Measurements from ENCODE around the gene CLVS2.

Gene CLVS2

DNA sequence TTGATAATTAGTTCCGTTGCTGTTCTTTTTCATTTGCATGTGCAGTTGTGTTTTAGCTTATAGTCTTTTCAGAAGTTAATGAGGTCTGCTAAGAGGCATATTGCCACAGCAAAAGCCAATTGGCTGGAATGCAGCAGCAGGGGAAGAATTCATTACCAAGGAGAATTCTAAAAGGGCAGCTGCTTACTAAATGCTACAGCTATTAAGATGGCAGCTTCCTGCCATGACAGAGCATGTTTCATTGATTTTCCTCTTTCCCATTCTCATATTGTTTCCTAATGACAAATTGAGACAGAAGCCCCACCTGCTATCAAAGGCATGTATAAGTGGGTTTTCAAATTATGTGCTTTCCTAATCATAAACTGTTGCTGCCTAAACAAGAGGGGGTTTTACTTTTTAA is 66.6 kb downstream of the CLVS2 start:
- TF ChIP-seq, protein P1, sequence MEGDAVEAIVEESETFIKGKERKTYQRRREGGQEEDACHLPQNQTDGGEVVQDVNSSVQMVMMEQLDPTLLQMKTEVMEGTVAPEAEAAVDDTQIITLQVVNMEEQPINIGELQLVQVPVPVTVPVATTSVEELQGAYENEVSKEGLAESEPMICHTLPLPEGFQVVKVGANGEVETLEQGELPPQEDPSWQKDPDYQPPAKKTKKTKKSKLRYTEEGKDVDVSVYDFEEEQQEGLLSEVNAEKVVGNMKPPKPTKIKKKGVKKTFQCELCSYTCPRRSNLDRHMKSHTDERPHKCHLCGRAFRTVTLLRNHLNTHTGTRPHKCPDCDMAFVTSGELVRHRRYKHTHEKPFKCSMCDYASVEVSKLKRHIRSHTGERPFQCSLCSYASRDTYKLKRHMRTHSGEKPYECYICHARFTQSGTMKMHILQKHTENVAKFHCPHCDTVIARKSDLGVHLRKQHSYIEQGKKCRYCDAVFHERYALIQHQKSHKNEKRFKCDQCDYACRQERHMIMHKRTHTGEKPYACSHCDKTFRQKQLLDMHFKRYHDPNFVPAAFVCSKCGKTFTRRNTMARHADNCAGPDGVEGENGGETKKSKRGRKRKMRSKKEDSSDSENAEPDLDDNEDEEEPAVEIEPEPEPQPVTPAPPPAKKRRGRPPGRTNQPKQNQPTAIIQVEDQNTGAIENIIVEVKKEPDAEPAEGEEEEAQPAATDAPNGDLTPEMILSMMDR (IDR thresholded peaks at IDR 0.05; ENCODE audit: borderline replicate concordance, control extremely low read depth, extremely low read depth, insufficient read depth, missing control alignments), result no peak
- in situ Hi-C loops (cut with MboI; ENCODE audit: low sequenced_read_pairs, unreplicated experiment), result no loop called here

DNA sequence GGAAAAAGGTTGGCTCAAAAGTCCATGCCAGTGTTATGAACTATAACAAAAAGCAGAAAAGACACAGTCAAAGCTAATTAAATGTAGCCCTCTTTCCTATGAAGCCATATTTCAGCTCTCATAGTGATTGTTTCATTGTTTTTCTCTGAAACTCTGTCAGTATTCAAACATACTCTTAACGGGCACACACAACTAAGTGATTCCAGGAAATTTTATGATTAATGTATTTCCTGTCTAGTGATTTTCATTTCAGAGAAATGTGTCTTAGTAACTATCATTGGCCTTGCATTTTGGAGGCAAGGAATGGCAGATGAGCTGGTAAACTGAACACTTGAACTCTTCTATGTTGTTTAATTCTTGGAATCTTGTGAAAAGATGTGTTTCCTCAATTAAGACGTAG is 68.0 kb downstream of the CLVS2 start:
- TF ChIP-seq, protein P1 (IDR thresholded peaks at IDR 0.05; ENCODE audit: borderline replicate concordance, control extremely low read depth, extremely low read depth, insufficient read depth, missing control alignments), result no peak
- DNase-seq (ENCODE audit: low spot score), result no peak
- in situ Hi-C loops (cut with MboI; ENCODE audit: low sequenced_read_pairs, unreplicated experiment), result no loop called here

More for the DNA sequence above, 66.6 kb downstream of the CLVS2 start:
- no peak for DNase-seq (ENCODE audit: low spot score)

DNA sequence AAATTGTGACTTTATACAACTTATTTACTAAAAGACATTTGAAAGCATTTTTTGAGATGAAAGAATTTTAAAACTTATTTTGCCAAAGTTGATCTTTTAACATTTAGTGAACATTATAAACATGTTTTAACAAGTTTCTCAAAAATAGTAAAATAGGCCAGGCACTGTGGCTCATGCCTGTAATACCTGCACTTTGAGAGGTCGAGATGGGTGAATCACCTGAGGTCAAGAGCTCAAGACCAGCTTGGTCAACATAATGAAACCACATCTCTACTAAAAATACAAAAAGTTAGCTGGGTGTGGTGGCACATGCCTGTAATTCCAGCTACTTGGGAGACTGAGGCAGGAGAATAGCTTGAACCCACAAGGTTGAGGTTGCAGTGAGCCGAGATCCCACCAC is 78.6 kb downstream of the CLVS2 start:
- TF ChIP-seq, protein P1 (IDR thresholded peaks at IDR 0.05; ENCODE audit: borderline replicate concordance, control extremely low read depth, extremely low read depth, insufficient read depth, missing control alignments), result no peak
- in situ Hi-C loops (cut with MboI; ENCODE audit: low sequenced_read_pairs, unreplicated experiment), result no loop called here
- DNase-seq (ENCODE audit: low spot score), result no peak

DNA sequence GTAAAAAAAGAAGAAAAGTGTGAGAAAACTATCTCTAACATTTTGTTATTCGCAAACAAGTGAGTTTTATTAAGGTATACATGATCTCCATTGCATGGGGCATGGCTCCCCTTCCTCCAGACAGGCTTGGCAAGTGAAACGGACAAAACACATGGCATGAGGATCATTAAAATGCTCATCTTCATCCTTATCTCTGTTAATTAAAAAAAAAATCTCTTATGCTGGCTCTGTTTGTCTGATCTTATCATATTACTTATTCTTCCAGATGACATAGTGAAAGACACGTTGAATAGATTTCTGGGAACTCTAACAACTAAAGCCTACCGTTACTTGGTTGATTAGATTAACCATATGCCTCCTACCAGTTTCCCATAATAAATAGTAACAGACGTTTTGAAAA is 89.4 kb downstream of the CLVS2 start:
- TF ChIP-seq, protein P1 (IDR thresholded peaks at IDR 0.05; ENCODE audit: borderline replicate concordance, control extremely low read depth, extremely low read depth, insufficient read depth, missing control alignments), result no peak
- in situ Hi-C loops (cut with MboI; ENCODE audit: low sequenced_read_pairs, unreplicated experiment), result no loop called here
- DNase-seq (ENCODE audit: low spot score), result no peak

DNA sequence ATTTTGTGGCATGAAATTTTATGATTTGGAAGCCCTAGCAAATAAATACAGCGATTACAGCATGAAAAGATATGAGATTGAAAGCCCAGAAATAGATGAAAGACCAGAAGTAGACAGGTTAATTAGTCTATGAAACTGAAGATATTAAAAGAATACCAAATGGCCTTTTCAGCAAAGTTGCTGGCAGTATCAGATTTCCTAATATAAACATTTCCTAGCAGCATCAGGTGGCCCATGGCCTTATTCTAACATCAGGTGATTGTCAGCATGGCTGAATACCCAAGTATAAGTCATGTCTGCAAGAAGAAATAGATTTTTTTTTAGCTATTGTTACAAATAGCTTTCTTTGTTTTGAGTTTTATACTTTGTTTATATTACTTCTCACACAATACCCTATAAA is 93.2 kb downstream of the CLVS2 start:
- TF ChIP-seq, protein P1 (IDR thresholded peaks at IDR 0.05; ENCODE audit: borderline replicate concordance, control extremely low read depth, extremely low read depth, insufficient read depth, missing control alignments), result no peak
- no peak for DNase-seq (ENCODE audit: low spot score)
- in situ Hi-C loops (cut with MboI; ENCODE audit: low sequenced_read_pairs, unreplicated experiment), result no loop called here

DNA sequence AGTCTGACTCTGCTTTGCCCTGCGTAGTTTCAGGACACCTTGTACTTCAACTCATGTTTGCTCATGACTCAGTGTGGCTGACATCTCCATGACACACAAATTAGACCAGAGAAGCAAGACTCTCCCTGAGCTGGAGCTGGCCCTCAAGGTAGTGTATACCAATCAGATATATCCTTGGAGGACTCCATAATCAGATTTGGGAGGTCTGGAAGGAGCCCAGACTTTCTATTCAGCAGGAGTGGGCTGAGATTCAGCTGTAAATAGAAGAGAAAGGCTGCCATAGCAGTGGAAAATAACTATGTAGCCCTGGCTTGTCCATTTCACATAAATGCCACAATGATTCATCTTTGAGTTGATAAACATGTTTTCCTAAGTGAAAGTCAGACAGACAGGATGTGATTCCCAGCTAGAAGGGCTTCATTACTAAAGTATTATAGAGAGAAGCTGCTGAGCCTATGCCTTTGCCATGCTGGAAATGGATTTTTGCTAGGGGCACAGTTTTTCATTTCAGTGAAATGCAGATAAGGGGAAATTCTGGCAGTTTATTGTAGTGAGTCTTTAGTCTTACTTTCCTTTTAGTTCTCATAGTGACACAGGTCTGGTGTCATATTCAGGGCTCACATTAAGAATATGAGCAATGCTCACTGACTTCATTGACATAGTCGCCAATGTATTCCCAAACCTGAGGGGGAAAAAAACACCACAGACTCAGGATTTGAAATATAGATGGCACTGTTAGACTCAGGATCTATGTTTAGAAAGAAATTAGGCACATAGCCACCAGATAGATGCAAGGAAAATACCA is 95.3 kb downstream of the CLVS2 start:
- in situ Hi-C loops (cut with MboI; ENCODE audit: low sequenced_read_pairs, unreplicated experiment), result no loop called here
- TF ChIP-seq, protein P1 (IDR thresholded peaks at IDR 0.05; ENCODE audit: borderline replicate concordance, control extremely low read depth, extremely low read depth, insufficient read depth, missing control alignments), result no peak
- no peak for DNase-seq (ENCODE audit: low spot score)

All from GM13976 (cell line).